ENCODE measurements around the gene KDM4C. TPM values are rescaled to one million over a fixed set of nuclear protein-coding genes. Genes with fewer than 3 reads are reported as not detected.

KDM4C gene
- total RNA-seq, 2 donors from 2014 or later: 12.8 to 31.5 TPM

- Mint-ChIP-seq H3K4me3 (no peak overlapping the region), H3K4me1 (peaks cover 12% of the 10 kb centered on the region), H3K9me3 (peaks cover under 1% of the 10 kb centered on the region), H3K36me3 (ENCODE audit: low read depth) (peaks cover 4% of the 10 kb centered on the region), H3K27me3 (ENCODE audit: insufficient read depth) (no peaks in the 10 kb centered on the region), H3K27ac (peak overlapping the region; percentile 59)
- H3K36me3 ChIP-seq (ENCODE audit: control insufficient read depth, insufficient read depth, low read length): peaks cover under 1% of the 10 kb centered on the region
- peak overlapping the region; percentile 72 for H3K27ac ChIP-seq (ENCODE audit: low read depth, low read length)
- no peaks in the 10 kb centered on the region for H3K4me1 ChIP-seq (ENCODE audit: control insufficient read depth, insufficient read depth, low read length)
- TF ChIP-seq CTCF (conservative IDR thresholded peaks at IDR 0.05): no peak
- H3K27me3 ChIP-seq (ENCODE audit: control insufficient read depth, insufficient read depth, low read length, poor library complexity, severe bottlenecking): no peaks in the 10 kb centered on the region
- H3K4me3 ChIP-seq (ENCODE audit: low read length): no peak overlapping the region
- 58 to 83% methylated on average over 6 to 7 of the region's 7 CpGs for WGBS, 2 experiments (ENCODE audit: insufficient coverage in 1 of 2, insufficient read length in 1 of 2)
- H3K9ac ChIP-seq (ENCODE audit: extremely low read depth, low read length, poor library complexity, severe bottlenecking): no peak overlapping the region
- peaks cover 3% of the 10 kb centered on the region for H3K9me3 ChIP-seq (ENCODE audit: control insufficient read depth, low read length)
- DNase-seq: no peak
Measured at GRCh38 chr9:6955251-6955921, 197.6 kb downstream of the KDM4C start.

GRCh38 chr9:6956879-6957278 is 199.1 kb downstream of the KDM4C start:
- H3K27me3 Mint-ChIP-seq (ENCODE audit: insufficient read depth): no peaks in the 10 kb centered on the region
- no peaks in the 10 kb centered on the region for H3K27me3 ChIP-seq (ENCODE audit: control insufficient read depth, insufficient read depth, low read length, poor library complexity, severe bottlenecking)
- H3K4me1 Mint-ChIP-seq: peaks cover 12% of the 10 kb centered on the region
- no peaks in the 10 kb centered on the region for H3K9me3 ChIP-seq (ENCODE audit: control insufficient read depth, low read length)
- H3K27ac Mint-ChIP-seq: no peak overlapping the region
- DNase-seq: no peak
- H3K9me3 Mint-ChIP-seq: no peaks in the 10 kb centered on the region
- H3K27ac ChIP-seq (ENCODE audit: low read depth, low read length): no peak overlapping the region
- H3K36me3 Mint-ChIP-seq (ENCODE audit: low read depth): peaks cover 4% of the 10 kb centered on the region
- H3K4me1 ChIP-seq (ENCODE audit: control insufficient read depth, insufficient read depth, low read length): no peaks in the 10 kb centered on the region
- 91 to 100% methylated on average over 2 of the region's 2 CpGs for WGBS, 2 experiments (ENCODE audit: insufficient coverage in 1 of 2, insufficient read length in 1 of 2)
- no peak overlapping the region for H3K4me3 Mint-ChIP-seq
- H3K4me3 ChIP-seq (ENCODE audit: low read length): no peak overlapping the region
- H3K9ac ChIP-seq (ENCODE audit: extremely low read depth, low read length, poor library complexity, severe bottlenecking): no peak overlapping the region
- TF ChIP-seq CTCF (conservative IDR thresholded peaks at IDR 0.05): no peak
- H3K36me3 ChIP-seq (ENCODE audit: control insufficient read depth, insufficient read depth, low read length): peaks cover 3% of the 10 kb centered on the region

- no peak overlapping the region for H3K4me3 Mint-ChIP-seq
- no peaks in the 10 kb centered on the region for H3K9me3 Mint-ChIP-seq
- H3K27ac Mint-ChIP-seq: no peak overlapping the region
- no peaks in the 10 kb centered on the region for H3K27me3 Mint-ChIP-seq (ENCODE audit: insufficient read depth)
- no peak for TF ChIP-seq CTCF (conservative IDR thresholded peaks at IDR 0.05)
- H3K4me1 Mint-ChIP-seq: peaks cover 12% of the 10 kb centered on the region
- WGBS, 2 experiments (ENCODE audit: insufficient coverage in 1 of 2, insufficient read length in 1 of 2): 91 to 100% methylated on average over 2 to 5 of the region's 5 CpGs
- no peak for DNase-seq
- H3K36me3 Mint-ChIP-seq (ENCODE audit: low read depth): peaks cover 4% of the 10 kb centered on the region
- no peaks in the 10 kb centered on the region for H3K4me1 ChIP-seq (ENCODE audit: control insufficient read depth, insufficient read depth, low read length)
- H3K27ac ChIP-seq (ENCODE audit: low read depth, low read length): no peak overlapping the region
- H3K9ac ChIP-seq (ENCODE audit: extremely low read depth, low read length, poor library complexity, severe bottlenecking): no peak overlapping the region
- H3K36me3 ChIP-seq (ENCODE audit: control insufficient read depth, insufficient read depth, low read length): peaks cover 3% of the 10 kb centered on the region
- H3K9me3 ChIP-seq (ENCODE audit: control insufficient read depth, low read length): no peaks in the 10 kb centered on the region
- H3K4me3 ChIP-seq (ENCODE audit: low read length): peak overlapping the region; percentile 47
- no peaks in the 10 kb centered on the region for H3K27me3 ChIP-seq (ENCODE audit: control insufficient read depth, insufficient read depth, low read length, poor library complexity, severe bottlenecking)
Measured at GRCh38 chr9:6959270-6960000, 201.7 kb downstream of the KDM4C start.

Data from endodermal cell (in vitro differentiated cells).